Tibial artery (tissue), 4 donors: ENCODE results near the gene PDE4B.
"Not testable (repeated sequence)": the region's sequence is repeated elsewhere in the genome, so short reads cannot be mapped to it uniquely, and the experiment has no call there.

ENCODE experiments used
- DNase-seq, 2 donors: peaks; one replicate each; pipeline ENCODE4 v3.0.0-alpha.2; 2019
- H3K27ac ChIP-seq, 2 donors: fragments of 200-600 bp; sonication (generic) in 1 of 2; 1 replicate in 1 of 2; 2 replicates in 1 of 2; pipeline ENCODE4 v1.5.1; 2018 to 2019; ENCODE audit warnings: mild to moderate bottlenecking in 1 of 2
- H3K27me3 ChIP-seq, 2 donors: fragments of 200-600 bp; sonication (generic) in 1 of 2; one replicate each; pipeline versions ENCODE4 v1.5.1 to v1.6.0; 2016 to 2019
- H3K36me3 ChIP-seq, 3 donors: fragments of 200-600 bp; sonication (generic) in 2 of 3; one replicate each; pipeline ENCODE4 v1.5.1; 2016 to 2019; ENCODE audit warnings: mild to moderate bottlenecking in 2 of 3
- H3K4me1 ChIP-seq, 4 donors: fragments of 200-600 bp; sonication (generic) in 2 of 4; 1 replicate in 3 of 4; 2 replicates in 1 of 4; pipeline ENCODE4 v1.5.1; 2016 to 2019
- H3K4me3 ChIP-seq, 2 donors: fragments of 200-600 bp; sonication (generic) in 1 of 2; 1 replicate in 1 of 2; 2 replicates in 1 of 2; pipeline ENCODE4 v1.5.1; 2018 to 2019; ENCODE audit warnings: mild to moderate bottlenecking in 2 of 2
- H3K9me3 ChIP-seq, 3 donors: fragments of 200-600 bp; sonication (generic) in 1 of 3; one replicate each; pipeline ENCODE4 v1.5.1; 2016 to 2019
- CTCF ChIP-seq, 2 experiments: fragments of 200-600 bp in 1 of 2; fragments of 450-650 bp in 1 of 2; IDR thresholded peaks; one replicate each; pipeline ENCODE4 v1.5.1; 2017 to 2019; ENCODE audit warnings: antibody characterized with exemption in 2 of 2, mild to moderate bottlenecking in 1 of 2, moderate library complexity in 1 of 2
- intact Hi-C: fragments of 100-400 bp; cut with DNase I; formaldehyde crosslinking; loops from one replicate; pipeline ENCODE4 v1.15.0; 2023; ENCODE audit warnings: low total_unique reads

PDE4B gene

GRCh38 chr1:66403007-66403731 is 610.5 kb downstream of the PDE4B start:
- DNase-seq = no peak
- Histone ChIP-seq H3K4me1 (peaks cover 0 to 29% (median 15%) of the 10 kb centered on the region in 4 donors), H3K9me3 (no peaks in the 10 kb centered on the region), H3K4me3 (no peak overlapping the region), H3K27ac (peak overlapping the region; percentile 55 to 66), H3K36me3 (no peaks in the 10 kb centered on the region), H3K27me3 (no peaks in the 10 kb centered on the region)
- intact Hi-C loops = no loop called here
- no peak for TF ChIP-seq CTCF (IDR thresholded peaks at IDR 0.05)

DNA sequence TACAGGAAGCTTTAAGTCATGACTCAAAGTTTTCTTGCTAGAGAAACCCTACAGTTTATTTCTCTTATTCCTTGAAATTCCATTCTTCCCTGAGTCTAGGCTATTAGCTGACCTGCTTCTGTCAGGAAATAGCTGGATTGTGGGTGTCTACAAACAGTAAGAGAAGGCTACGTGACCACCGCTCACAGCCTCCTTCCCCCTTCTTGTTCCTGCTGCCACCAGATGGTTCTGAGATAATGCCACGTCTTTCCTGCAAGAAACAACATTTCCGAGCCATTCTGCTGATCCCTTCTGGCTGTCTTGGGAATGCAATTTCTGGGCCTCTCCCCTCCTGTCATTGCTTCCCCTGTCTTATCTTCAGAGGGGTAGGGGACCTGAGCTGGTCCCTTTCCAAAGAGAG is 612.4 kb downstream of the PDE4B start:
- DNase-seq = no peak
- Histone ChIP-seq H3K27me3 (no peaks in the 10 kb centered on the region), H3K4me1 (peaks cover 0 to 29% (median 15%) of the 10 kb centered on the region in 4 donors), H3K27ac (no peak overlapping the region), H3K9me3 (no peaks in the 10 kb centered on the region), H3K36me3 (no peaks in the 10 kb centered on the region), H3K4me3 (no peak overlapping the region)
- no peak for TF ChIP-seq CTCF (IDR thresholded peaks at IDR 0.05)
- intact Hi-C loops = no loop called here

DNA sequence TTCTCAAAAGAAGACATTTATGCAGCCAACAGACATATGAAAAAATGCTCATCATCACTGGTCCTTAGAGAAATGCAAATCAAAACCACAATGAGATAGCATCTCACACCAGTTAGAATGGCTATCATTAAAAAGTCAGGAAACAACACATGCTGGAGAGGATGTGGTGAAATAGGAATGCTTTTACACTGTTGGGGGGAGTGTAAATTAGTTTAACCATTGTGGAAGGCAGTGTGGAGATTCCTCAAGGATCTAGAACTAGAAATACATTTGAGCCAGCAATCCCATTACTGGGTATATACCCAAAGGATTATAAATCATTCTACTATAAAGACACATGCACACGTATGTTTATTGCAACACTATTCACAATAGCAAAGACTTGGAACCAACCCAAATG is 618.8 kb downstream of the PDE4B start:
- H3K9me3 ChIP-seq, H3K36me3 ChIP-seq, H3K4me3 ChIP-seq, H3K27ac ChIP-seq, H3K4me1 ChIP-seq, H3K27me3 ChIP-seq, DNase-seq, intact Hi-C loops: not testable (repeated sequence)

DNA sequence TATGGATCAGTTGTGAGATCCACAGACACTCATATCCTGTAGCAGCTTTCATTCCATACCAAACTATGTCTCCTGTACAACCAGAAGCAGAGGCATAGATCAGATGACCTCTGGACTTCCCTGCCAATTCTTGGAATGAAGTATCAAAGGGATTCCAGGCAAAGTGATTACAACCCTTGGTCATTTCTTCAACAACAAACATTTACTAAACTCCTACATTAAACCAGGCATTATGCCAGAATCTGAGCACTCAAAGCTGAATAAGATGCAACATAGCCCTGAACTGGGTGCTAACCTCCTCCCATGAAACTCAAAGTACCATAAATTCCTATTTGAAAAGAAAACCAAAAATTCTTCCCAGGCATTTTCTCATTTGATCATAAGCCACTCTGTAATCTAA is 620.0 kb downstream of the PDE4B start:
- Histone ChIP-seq H3K4me1 (no peaks in the 10 kb centered on the region), H3K27ac (no peak overlapping the region), H3K36me3 (no peaks in the 10 kb centered on the region), H3K9me3 (peaks cover 0 to 10% (median 0%) of the 10 kb centered on the region in 3 donors), H3K4me3 (no peak overlapping the region), H3K27me3 (no peaks in the 10 kb centered on the region)
- TF ChIP-seq CTCF (IDR thresholded peaks at IDR 0.05) = no peak
- intact Hi-C loops = no loop called here
- DNase-seq = no peak

- intact Hi-C loops = no loop called here
- Histone ChIP-seq H3K4me3 (no peak overlapping the region), H3K9me3 (peaks cover 0 to 16% (median 0%) of the 10 kb centered on the region in 3 donors), H3K36me3 (no peaks in the 10 kb centered on the region), H3K27me3 (no peaks in the 10 kb centered on the region), H3K4me1 (no peaks in the 10 kb centered on the region), H3K27ac (no peak overlapping the region)
- no peak for DNase-seq
- TF ChIP-seq CTCF (IDR thresholded peaks at IDR 0.05) = no peak
Observed at GRCh38 chr1:66413136-66413837, 620.6 kb downstream of the PDE4B start.

DNA sequence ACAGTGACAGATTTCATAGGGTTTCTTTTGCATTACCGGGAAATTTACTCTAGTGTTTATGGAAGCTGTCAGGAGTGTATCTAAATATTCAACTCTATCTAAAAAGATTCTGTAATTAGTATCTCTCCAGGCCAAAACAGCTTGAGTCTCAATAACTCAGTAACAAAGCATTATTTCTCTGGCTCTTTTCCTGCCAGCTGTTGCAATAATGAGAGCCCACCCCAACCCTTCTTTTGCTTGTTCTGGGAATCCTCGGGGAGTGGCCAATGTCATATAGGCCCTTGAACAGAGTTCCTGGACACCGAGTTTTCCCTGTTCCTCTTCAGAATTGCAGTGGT is 621.1 kb downstream of the PDE4B start:
- Histone ChIP-seq H3K36me3 (no peaks in the 10 kb centered on the region), H3K4me1 (no peaks in the 10 kb centered on the region), H3K27me3 (no peaks in the 10 kb centered on the region), H3K9me3 (peaks cover 0 to 18% (median 0%) of the 10 kb centered on the region in 3 donors), H3K27ac (no peak overlapping the region), H3K4me3 (no peak overlapping the region)
- DNase-seq = no peak
- no peak for TF ChIP-seq CTCF (IDR thresholded peaks at IDR 0.05)
- intact Hi-C loops = no loop called here
